Psoas muscle (tissue), 8 donors: ENCODE results near the gene MAP3K19. TPM values are rescaled to one million over a fixed set of nuclear protein-coding genes. Genes with fewer than 3 reads are reported as not detected.

Source experiments
- ATAC-seq, 4 donors: fragments of 200-7000 bp; cut with Tn5 transposase; one replicate each; pipeline ENCODE4 v1.9.1; 2020; ENCODE audit warnings: moderate library complexity in 3 of 4, mild to moderate bottlenecking in 2 of 4
- DNase-seq, 2 donors: peaks; one replicate each; pipeline ENCODE4 v3.0.0-alpha.2; 2020
- H3K27ac ChIP-seq: fragments of 200-600 bp; one replicate; pipeline ENCODE4 v1.8.0; 2022
- H3K27me3 ChIP-seq, 3 donors: fragments of 200-600 bp in 1 of 3; one replicate each; pipeline versions ENCODE4 v1.6.1 to v1.8.0; 2013 to 2022; ENCODE audit warnings: low read length in 2 of 3, mild to moderate bottlenecking in 2 of 3, moderate library complexity in 1 of 3; ENCODE audit not compliant: insufficient read depth in 3 of 3
- H3K36me3 ChIP-seq, 2 donors: fragments of 200-600 bp in 1 of 2; one replicate each; pipeline versions ENCODE4 v1.6.1 to v1.8.0; 2013 to 2022; ENCODE audit warnings: low read depth in 1 of 2, mild to moderate bottlenecking in 1 of 2, moderate library complexity in 1 of 2; ENCODE audit not compliant: insufficient read depth in 1 of 2
- H3K4me1 ChIP-seq: fragments of 200-600 bp; one replicate; pipeline ENCODE4 v1.8.0; 2022
- H3K4me3 ChIP-seq: fragments of 200-600 bp; one replicate; pipeline ENCODE4 v1.8.0; 2022; ENCODE audit warnings: mild to moderate bottlenecking
- H3K9me3 ChIP-seq: fragments of 200-600 bp; one replicate; pipeline ENCODE4 v1.8.0; 2022
- WGBS, 3 donors: extraction: QIAGEN DNeasy Blood & Tissue Kit; methylation state at CpG; one replicate each; pipeline versions ENCODE4 v1.1.6 to v1.1.7; 2013; 5-methylcytosine and 5-hydroxymethylcytosine counted together
- intact Hi-C, 2 donors: fragments of 100-400 bp; cut with DNase I; formaldehyde crosslinking; loops; one replicate each; pipeline versions ENCODE4 v1.11.0 to v1.14.2; 2022
- polyA plus RNA-seq, 3 donors: library from polyadenylated mRNA; stranded (reverse); fragments of 200-250 nt; gene quantifications; one replicate each; pipeline ENCODE4 v1.2.3, GENCODE V29; 2013
- total RNA-seq, 4 donors: library from RNA; stranded (reverse); fragmentation: NEBNext Ultra II Directional in 2 of 4; extraction: Animal tissue kit (Norgen Biotek cat#: 25700) in 2 of 4; gene quantifications; one replicate each; pipeline versions ENCODE4 v1.2.1 to v1.2.4, GENCODE V29; 2021 to 2023
- TF ChIP-seq, protein P1 (sequence below): fragments of 200-600 bp; IDR thresholded peaks from one replicate; pipeline ENCODE4 v1.8.0; 2022; ENCODE audit warnings: antibody characterized with exemption
- donor health status: healthy with polysubstance abuse.
- donor health status: DM: no; HTN: no; CAD: no; lungs with moderate emphysema.
- donor health status: Bipolar disorder and iron deficiency.
- donor health status: healthy.
- donor health status: DM: yes; HTN: yes; CAD: no.
- donor health status: DM: no; HTN: no; CAD: no.
- donor health status: DM: no; HTN: no; CAD: no.
- donor health status: DM: yes; HTN: yes; CAD: no.

Gene MAP3K19
- total and polyA plus RNA-seq, 7 donors = not detected

DNA sequence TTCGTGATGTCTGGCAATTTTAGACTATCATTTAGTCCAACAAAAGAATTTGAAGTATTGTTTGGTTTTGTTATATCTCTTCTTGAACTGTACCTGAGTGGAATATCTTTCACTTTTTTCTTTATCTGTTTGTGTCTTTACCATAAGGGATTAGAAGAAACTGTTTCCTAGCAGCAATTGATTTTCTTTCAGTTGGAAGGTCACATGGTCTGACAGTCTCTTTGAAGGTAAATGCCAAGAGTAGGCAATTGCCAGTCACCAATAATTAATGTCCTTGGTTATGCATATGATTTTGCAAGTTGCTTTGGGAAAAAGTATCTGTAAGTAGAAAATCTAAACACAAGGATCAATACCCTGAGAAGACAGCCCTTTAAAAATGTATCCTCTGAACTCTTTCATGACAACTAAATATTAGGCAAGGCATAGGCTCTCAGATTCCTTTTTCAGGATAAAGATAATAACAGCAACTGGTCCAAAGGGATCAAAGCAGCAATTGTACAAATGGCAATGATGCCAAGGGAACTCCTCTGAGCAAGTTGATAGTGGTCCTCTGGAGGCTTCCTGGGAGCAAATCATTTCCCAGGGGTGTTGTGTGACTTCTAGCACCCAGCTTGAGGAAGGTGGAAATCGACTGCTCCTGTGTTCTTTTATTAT lies 17.6 kb downstream of the MAP3K19 start:
- H3K27ac ChIP-seq = no peak overlapping the region
- TF ChIP-seq, protein P1, sequence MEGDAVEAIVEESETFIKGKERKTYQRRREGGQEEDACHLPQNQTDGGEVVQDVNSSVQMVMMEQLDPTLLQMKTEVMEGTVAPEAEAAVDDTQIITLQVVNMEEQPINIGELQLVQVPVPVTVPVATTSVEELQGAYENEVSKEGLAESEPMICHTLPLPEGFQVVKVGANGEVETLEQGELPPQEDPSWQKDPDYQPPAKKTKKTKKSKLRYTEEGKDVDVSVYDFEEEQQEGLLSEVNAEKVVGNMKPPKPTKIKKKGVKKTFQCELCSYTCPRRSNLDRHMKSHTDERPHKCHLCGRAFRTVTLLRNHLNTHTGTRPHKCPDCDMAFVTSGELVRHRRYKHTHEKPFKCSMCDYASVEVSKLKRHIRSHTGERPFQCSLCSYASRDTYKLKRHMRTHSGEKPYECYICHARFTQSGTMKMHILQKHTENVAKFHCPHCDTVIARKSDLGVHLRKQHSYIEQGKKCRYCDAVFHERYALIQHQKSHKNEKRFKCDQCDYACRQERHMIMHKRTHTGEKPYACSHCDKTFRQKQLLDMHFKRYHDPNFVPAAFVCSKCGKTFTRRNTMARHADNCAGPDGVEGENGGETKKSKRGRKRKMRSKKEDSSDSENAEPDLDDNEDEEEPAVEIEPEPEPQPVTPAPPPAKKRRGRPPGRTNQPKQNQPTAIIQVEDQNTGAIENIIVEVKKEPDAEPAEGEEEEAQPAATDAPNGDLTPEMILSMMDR = no peak
- ATAC-seq (no peak), DNase-seq (no peak)
- H3K4me3 ChIP-seq = no peak overlapping the region
- no peaks in the 10 kb centered on the region for H3K27me3 ChIP-seq
- H3K36me3 ChIP-seq = no peaks in the 10 kb centered on the region
- intact Hi-C loops = no loop called here
- 60 to 65% (median 64%) methylated on average over 2 of the region's 2 CpGs for WGBS, 3 donors
- no peaks in the 10 kb centered on the region for H3K4me1 ChIP-seq
- no peaks in the 10 kb centered on the region for H3K9me3 ChIP-seq

DNA sequence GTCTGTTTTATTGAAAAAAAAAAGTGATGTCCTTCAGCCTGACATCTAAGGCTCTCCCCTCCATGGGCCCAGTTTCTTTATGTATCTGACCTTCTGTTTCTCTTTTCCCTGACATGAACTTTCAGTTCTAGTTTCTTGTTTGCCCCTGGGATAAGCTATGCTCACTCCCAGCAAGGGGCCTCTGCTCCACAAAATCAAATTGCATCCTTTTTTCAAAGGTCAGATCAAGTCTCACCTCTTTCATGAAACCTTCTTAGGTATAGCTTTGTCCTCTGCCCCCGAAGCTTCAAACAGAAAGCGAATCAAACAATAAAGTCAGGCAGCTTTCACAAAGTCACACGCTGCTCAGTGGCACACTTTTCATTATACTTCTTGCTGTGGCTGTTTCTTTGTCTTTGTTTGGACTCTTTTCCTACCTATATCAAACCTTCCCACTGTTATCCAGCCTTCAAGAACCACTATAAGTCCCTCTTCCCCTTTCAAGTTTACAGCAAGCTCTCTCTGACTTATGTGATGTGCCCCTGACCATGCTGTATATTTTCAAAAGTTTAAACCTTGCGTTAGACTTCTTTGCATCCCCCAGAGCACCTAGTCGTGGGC lies 23.3 kb downstream of the MAP3K19 start:
- Histone ChIP-seq H3K27ac (no peak overlapping the region), H3K27me3 (no peaks in the 10 kb centered on the region), H3K4me1 (no peaks in the 10 kb centered on the region), H3K36me3 (no peaks in the 10 kb centered on the region), H3K4me3 (no peak overlapping the region), H3K9me3 (no peaks in the 10 kb centered on the region)
- ATAC-seq (no peak), DNase-seq (no peak)
- TF ChIP-seq, protein P1 = no peak
- intact Hi-C loops = no loop called here
- WGBS, 3 donors = 78 to 90% (median 81%) methylated on average over 5 of the region's 5 CpGs

DNA sequence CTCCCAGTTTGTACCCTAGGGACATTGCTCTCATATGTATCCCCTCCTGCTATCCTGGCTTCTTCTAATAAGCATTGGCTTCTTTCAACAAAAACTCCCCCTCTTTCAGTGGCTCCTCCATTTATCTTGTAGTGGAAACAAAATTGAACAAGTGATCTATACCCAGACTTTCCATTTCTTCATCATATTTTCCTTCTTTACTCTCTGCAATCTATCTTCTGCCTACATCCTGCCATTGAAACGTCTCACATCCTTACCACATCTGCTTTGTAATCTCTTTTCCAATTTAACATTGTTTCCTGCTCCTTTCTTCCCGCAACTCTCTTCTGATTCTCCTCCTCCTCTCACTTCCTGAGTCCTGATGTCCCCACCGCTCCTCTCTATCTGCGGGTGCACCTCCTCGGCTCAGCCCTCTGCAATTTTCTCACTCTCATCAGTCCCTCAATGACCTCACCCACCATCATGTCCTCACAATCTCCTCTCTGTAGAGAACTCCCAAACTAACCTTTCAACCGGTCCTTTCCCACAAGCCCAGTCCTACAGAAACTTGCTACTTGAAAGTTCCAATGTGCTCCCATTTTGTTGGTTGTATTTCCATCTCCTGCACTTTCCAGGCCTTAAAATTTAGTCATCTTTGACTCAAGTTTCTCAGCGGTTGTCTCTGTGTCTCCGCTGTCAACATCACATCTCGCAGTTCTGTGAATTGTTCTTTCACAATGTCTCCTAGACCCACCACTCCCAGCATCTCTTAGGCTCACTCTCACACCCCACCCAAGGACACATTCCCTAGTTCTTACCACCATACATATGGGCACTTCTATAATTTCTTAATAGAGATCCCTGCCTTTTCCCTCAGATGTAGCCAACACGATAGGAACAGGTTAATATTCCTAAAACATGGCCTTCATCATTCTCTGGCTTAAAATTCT lies 24.0 kb downstream of the MAP3K19 start:
- no peaks in the 10 kb centered on the region for H3K4me1 ChIP-seq
- whole genome bisulfite sequencing, 3 donors = 83% methylated on average over 10 of the region's 10 CpGs
- DNase-seq = no peak
- H3K4me3 ChIP-seq = no peak overlapping the region
- H3K27ac ChIP-seq = no peak overlapping the region
- H3K27me3 ChIP-seq = no peaks in the 10 kb centered on the region
- H3K36me3 ChIP-seq = no peaks in the 10 kb centered on the region
- no peaks in the 10 kb centered on the region for H3K9me3 ChIP-seq
- TF ChIP-seq, protein P1 = no peak
- no peak for ATAC-seq
- intact Hi-C loops = no loop called here

DNA sequence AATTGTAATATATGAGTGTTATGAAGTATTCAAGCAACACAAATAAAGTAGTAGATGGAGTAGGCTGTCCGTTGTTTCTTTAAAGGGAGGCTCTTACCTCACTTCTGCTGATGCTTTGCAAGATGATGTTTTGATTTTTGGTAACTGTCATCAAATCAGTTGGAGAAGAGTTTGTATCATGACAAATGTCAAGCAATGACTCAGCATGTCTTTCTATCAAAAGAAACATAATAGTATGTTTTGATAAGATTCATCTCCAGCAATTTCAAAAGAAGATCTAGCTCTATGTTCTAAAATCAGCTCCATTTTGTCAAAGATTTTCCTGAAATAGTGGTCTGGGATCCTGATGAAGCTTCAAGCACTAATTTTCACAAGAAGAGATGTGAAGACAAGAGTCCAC lies 25.6 kb downstream of the MAP3K19 start:
- Histone ChIP-seq H3K4me3 (no peak overlapping the region), H3K27ac (no peak overlapping the region), H3K27me3 (no peaks in the 10 kb centered on the region), H3K4me1 (no peaks in the 10 kb centered on the region), H3K9me3 (no peaks in the 10 kb centered on the region), H3K36me3 (no peaks in the 10 kb centered on the region)
- no peak for DNase-seq
- WGBS, 3 donors = 87 to 97% (median 93%) methylated on average over 1 of the region's 1 CpG
- TF ChIP-seq, protein P1 = no peak
- no peak for ATAC-seq
- intact Hi-C loops = no loop called here
